22Rv1 (cell line): ENCODE data around the gene BMP2K.

ENCODE experiments used
- CTCF ChIP-seq: fragments of 450-650 bp; IDR thresholded peaks from 2 replicates; pipeline ENCODE4 v1.5.1; 2017; ENCODE audit warnings: mild to moderate bottlenecking
- ZFX ChIP-seq: fragments of 450-650 bp; IDR thresholded peaks from 2 replicates; pipeline ENCODE4 v1.6.1; 2017; ENCODE audit warnings: antibody characterized with exemption, borderline replicate concordance

- TF ChIP-seq CTCF (no peak), ZFX (no peak)
These were observed 26.0 kb upstream of the BMP2K start for GRCh38 chr4:78749972-78750727.
